H9 (cell line): Measurements from ENCODE around the gene GFER. TPM values are rescaled to one million over a fixed set of nuclear protein-coding genes. Genes with fewer than 3 reads are reported as not detected.

Experiments used
- DNase-seq: peaks from one replicate; pipeline ENCODE4 v3.0.0-alpha.2; 2017
- H2AFZ ChIP-seq: one replicate; pipeline ENCODE4 v1.6.1; 2013; ENCODE audit warnings: mild to moderate bottlenecking, low read length, control low read depth, moderate library complexity
- H2AK5ac ChIP-seq: 2 replicates; pipeline ENCODE4 v1.6.1; 2013; ENCODE audit warnings: low read length, control low read depth, mixed read lengths; ENCODE audit not compliant: insufficient read length
- H2BK120ac ChIP-seq: one replicate; pipeline ENCODE4 v1.6.1; 2013; ENCODE audit warnings: low read depth, mild to moderate bottlenecking, low read length, control low read depth, inconsistent platforms; ENCODE audit not compliant: poor library complexity, severe bottlenecking
- H2BK12ac ChIP-seq: 2 replicates; pipeline ENCODE4 v1.6.1; 2013; ENCODE audit warnings: low read length, control low read depth, mixed read lengths, low read depth; ENCODE audit not compliant: insufficient read length
- H2BK15ac ChIP-seq: 2 replicates; pipeline ENCODE4 v1.6.1; 2013; ENCODE audit warnings: low read depth, low read length, control low read depth
- H2BK20ac ChIP-seq: one replicate; pipeline ENCODE4 v1.6.1; 2013; ENCODE audit warnings: low read depth, mild to moderate bottlenecking, low read length, control low read depth, inconsistent platforms; ENCODE audit not compliant: poor library complexity, severe bottlenecking
- H2BK5ac ChIP-seq: 2 replicates; pipeline ENCODE4 v1.6.1; 2013; ENCODE audit warnings: low read length, control low read depth, mixed read lengths; ENCODE audit not compliant: insufficient read length
- H3K14ac ChIP-seq: 2 replicates; pipeline ENCODE4 v1.6.1; 2013; ENCODE audit warnings: low read length, control low read depth; ENCODE audit not compliant: insufficient read depth
- H3K18ac ChIP-seq: 2 replicates; pipeline ENCODE4 v1.6.1; 2013; ENCODE audit warnings: low read depth, mild to moderate bottlenecking, mixed read lengths, low read length, control low read depth; ENCODE audit not compliant: insufficient read length
- H3K23ac ChIP-seq: 2 replicates; pipeline ENCODE4 v1.6.1; 2013; ENCODE audit warnings: low read length, control low read depth, mixed read lengths, low read depth; ENCODE audit not compliant: insufficient read length
- H3K23me2 ChIP-seq: 2 replicates; pipeline ENCODE4 v1.6.1; 2013; ENCODE audit warnings: low read depth, mild to moderate bottlenecking, mixed read lengths, low read length, control low read depth; ENCODE audit not compliant: insufficient read length, poor library complexity, severe bottlenecking
- H3K27ac ChIP-seq: 2 replicates; pipeline ENCODE4 v1.5.1; 2013; ENCODE audit warnings: low read length, control low read depth, mixed read lengths, low read depth; ENCODE audit not compliant: insufficient read length
- H3K27me3 ChIP-seq: 2 replicates; pipeline ENCODE4 v1.6.1; 2013; ENCODE audit warnings: low read length, control low read depth, inconsistent platforms; ENCODE audit not compliant: insufficient read depth
- H3K4ac ChIP-seq: 2 replicates; pipeline ENCODE4 v1.6.1; 2013; ENCODE audit warnings: low read depth, mild to moderate bottlenecking, control low read depth, inconsistent platforms, low read length, moderate library complexity
- H3K4me1 ChIP-seq: 2 replicates; pipeline ENCODE4 v1.6.1; 2013; ENCODE audit warnings: low read length, control low read depth, inconsistent platforms; ENCODE audit not compliant: insufficient read depth
- H3K4me2 ChIP-seq: 2 replicates; pipeline ENCODE4 v1.6.1; 2013; ENCODE audit warnings: low read length, control low read depth, mixed read lengths; ENCODE audit not compliant: insufficient read length, insufficient read depth
- H3K56ac ChIP-seq: 2 replicates; pipeline ENCODE4 v1.6.1; 2013; ENCODE audit warnings: low read depth, mild to moderate bottlenecking, mixed read lengths, low read length, control low read depth; ENCODE audit not compliant: insufficient read length
- H3K79me1 ChIP-seq: 2 replicates; pipeline ENCODE4 v1.6.1; 2013; ENCODE audit warnings: low read depth, mild to moderate bottlenecking, moderate library complexity, low read length, control low read depth, inconsistent platforms; ENCODE audit not compliant: insufficient read depth, poor library complexity, severe bottlenecking
- H3K79me2 ChIP-seq: 2 replicates; pipeline ENCODE4 v1.6.1; 2013; ENCODE audit warnings: low read length, control low read depth, inconsistent platforms; ENCODE audit not compliant: insufficient read depth
- H3K9ac ChIP-seq: 2 replicates; pipeline ENCODE4 v1.6.1; 2013; ENCODE audit warnings: low read length, control low read depth, mixed read lengths; ENCODE audit not compliant: insufficient read length; ENCODE audit errors: extremely low read depth
- H3K9me3 ChIP-seq: one replicate; pipeline ENCODE4 v1.6.1; 2013; ENCODE audit warnings: low read depth, low read length, inconsistent platforms; ENCODE audit not compliant: control insufficient read depth
- H3T11ph ChIP-seq: one replicate; pipeline ENCODE4 v1.6.1; 2013; ENCODE audit warnings: mild to moderate bottlenecking, low read length, control low read depth, inconsistent platforms
- H4K20me1 ChIP-seq: one replicate; pipeline ENCODE4 v1.6.1; 2013; ENCODE audit not compliant: control insufficient read depth, insufficient read length, insufficient read depth
- H4K5ac ChIP-seq: 2 replicates; pipeline ENCODE4 v1.6.1; 2013; ENCODE audit warnings: low read depth, mild to moderate bottlenecking, mixed read lengths, low read length, control low read depth; ENCODE audit not compliant: insufficient read length
- H4K8ac ChIP-seq: replicated peaks from 2 replicates; pipeline ENCODE4 v1.6.1; 2013; ENCODE audit warnings: low read length, control low read depth, mixed read lengths, low read depth; ENCODE audit not compliant: insufficient read length
- H4K91ac ChIP-seq: 2 replicates; pipeline ENCODE4 v1.6.1; 2013; ENCODE audit warnings: low read depth, mild to moderate bottlenecking, moderate library complexity, mixed read lengths, low read length, control low read depth; ENCODE audit not compliant: insufficient read length
- H3K27ac Mint-ChIP-seq, 3 experiments: 2 replicates in 2 of 3; 3 replicates in 1 of 3; pipeline ENCODE4 v1.8.0; 2020 to 2021; ENCODE audit warnings: mixed read lengths in 3 of 3, mild to moderate bottlenecking in 1 of 3, moderate library complexity in 1 of 3
- H3K27me3 Mint-ChIP-seq: 2 replicates; pipeline ENCODE4 v1.8.0; 2021; ENCODE audit warnings: low read depth, mild to moderate bottlenecking, moderate library complexity, mixed read lengths
- H3K36me3 Mint-ChIP-seq, 3 experiments: 2 replicates in 2 of 3; 3 replicates in 1 of 3; pipeline ENCODE4 v1.8.0; 2020 to 2021; ENCODE audit warnings: low read depth in 3 of 3, mixed read lengths in 3 of 3; ENCODE audit not compliant: insufficient read depth in 1 of 3
- H3K4me1 Mint-ChIP-seq, 2 experiments: 2 replicates each; pipeline ENCODE4 v1.8.0; 2020; ENCODE audit warnings: mixed read lengths in 2 of 2
- H3K4me3 Mint-ChIP-seq, 2 experiments: 2 replicates in 1 of 2; 3 replicates in 1 of 2; pipeline ENCODE4 v1.8.0; 2020 to 2021; ENCODE audit warnings: mild to moderate bottlenecking in 2 of 2, mixed read lengths in 2 of 2, moderate library complexity in 1 of 2
- H3K9me3 Mint-ChIP-seq, 2 experiments: 2 replicates in 1 of 2; 3 replicates in 1 of 2; pipeline ENCODE4 v1.8.0; 2020; ENCODE audit warnings: mild to moderate bottlenecking in 2 of 2, mixed read lengths in 2 of 2, moderate library complexity in 1 of 2
- CTCF ChIP-seq: fragments of 200-600 bp; sonication (generic); conservative IDR thresholded peaks from 3 replicates; pipeline ENCODE4 v1.8.0; 2021; ENCODE audit warnings: antibody characterized with exemption, mild to moderate bottlenecking
- WGBS: extraction: QIAGEN DNeasy Blood & Tissue Kit; methylation state at CpG from one replicate; pipeline ENCODE4 v1.1.7; 2013; ENCODE audit warnings: missing lambda C conversion rate, low lambda C conversion rate, mixed read lengths; ENCODE audit not compliant: insufficient read length; ENCODE audit errors: extremely low coverage; 5-methylcytosine and 5-hydroxymethylcytosine counted together
- total RNA-seq: library from RNA; stranded (reverse); gene quantifications from 2 replicates; pipeline ENCODE4 v1.2.1, GENCODE V29; 2021

The GFER gene
- total RNA-seq, 1 experiment from 2014 or later, result 49.1 TPM

GRCh38 chr16:2028620-2029220 is 44.7 kb downstream of the GFER start:
- Mint-ChIP-seq H3K27ac (no peak overlapping the region), H3K9me3 (no peaks in the 10 kb centered on the region; a peak in 1 of 5 replicates), H3K27me3 (peaks cover 31% of the 10 kb centered on the region), H3K36me3 (no peaks in the 10 kb centered on the region), H3K4me1 (peaks cover 10 to 13% of the 10 kb centered on the region in 2 experiments), H3K4me3 (no peak overlapping the region; a peak in 1 of 5 replicates)
- Histone ChIP-seq H4K5ac (no peak overlapping the region), H3K79me1 (no peaks in the 10 kb centered on the region), H3K4me1 (no peaks in the 10 kb centered on the region; the same call in 1 of the 2 replicates), H3K23me2 (peaks cover 3% of the 10 kb centered on the region), H3K56ac (no peak overlapping the region), H3K9ac (no peak overlapping the region), H4K8ac (no peak overlapping the region), H3K27ac (no peak overlapping the region), H3K9me3 (no peaks in the 10 kb centered on the region), H3K27me3 (peaks cover 7% of the 10 kb centered on the region; the same call in 1 of the 2 replicates), H2AFZ (no peak overlapping the region), H2BK12ac (no peak overlapping the region), H3K14ac (no peak overlapping the region), H2BK15ac (no peak overlapping the region), H3K79me2 (no peaks in the 10 kb centered on the region), H3K4ac (no peak overlapping the region), H2BK120ac (no peak overlapping the region), H4K20me1 (no peaks in the 10 kb centered on the region), H3K4me2 (no peak overlapping the region), H3T11ph (no peak overlapping the region), H2AK5ac (no peak overlapping the region), H4K91ac (no peak overlapping the region), H3K18ac (no peak overlapping the region), H2BK5ac (no peak overlapping the region), H2BK20ac (no peak overlapping the region), H3K23ac (no peak overlapping the region)
- TF ChIP-seq CTCF, result no peak
- DNase-seq, result no peak
- no CpG with 5 or more reads among the region's 18 CpGs for WGBS
